ENCODE results near the gene PXMP4.

PXMP4 gene

DNA sequence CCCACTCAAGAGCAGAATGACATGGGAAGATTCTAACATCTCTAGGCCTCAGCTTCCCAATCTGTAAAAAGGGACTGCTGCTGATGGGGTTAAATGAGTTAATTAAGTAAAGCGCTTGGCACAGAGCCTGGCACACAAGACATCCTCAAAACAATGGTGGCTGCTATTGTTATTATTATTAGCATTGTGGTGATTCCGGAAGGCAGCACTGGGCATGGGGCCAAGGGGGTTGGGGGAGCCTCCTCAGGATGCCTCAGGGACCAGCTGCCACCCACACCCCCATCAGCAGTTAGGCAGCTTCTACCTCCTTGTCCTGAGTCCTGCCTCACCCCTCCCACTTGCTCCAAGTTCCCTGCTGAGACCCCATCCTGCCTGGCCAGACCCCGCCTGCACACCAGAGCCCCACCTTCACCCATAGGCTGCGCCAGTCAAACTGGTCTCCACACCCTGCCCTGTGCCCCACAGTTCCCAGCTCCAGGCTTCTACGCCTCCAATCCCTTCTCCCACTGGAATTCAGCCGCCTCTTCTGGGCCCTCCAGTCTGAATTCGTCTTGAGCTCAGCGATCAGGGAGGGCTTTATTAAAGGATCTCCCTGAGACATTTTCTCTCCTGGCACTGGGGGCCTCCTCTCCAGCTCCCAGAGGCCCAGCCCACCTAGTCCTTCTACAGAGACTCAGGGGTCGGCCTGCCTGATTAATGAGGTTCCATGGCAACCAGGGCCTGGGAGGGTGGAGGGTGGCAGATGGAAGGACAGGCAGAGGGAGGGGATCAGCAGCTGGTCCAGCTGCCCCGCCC is 35.4 kb downstream of the PXMP4 start:
- no peaks in the 10 kb centered on the region for H3K27me3 ChIP-seq (ENCODE audit: control insufficient read depth, insufficient read depth, low read length)
- H3K36me3 ChIP-seq (ENCODE audit: control insufficient read depth, insufficient read depth, low read length): no peaks in the 10 kb centered on the region
- TF ChIP-seq, protein P1, sequence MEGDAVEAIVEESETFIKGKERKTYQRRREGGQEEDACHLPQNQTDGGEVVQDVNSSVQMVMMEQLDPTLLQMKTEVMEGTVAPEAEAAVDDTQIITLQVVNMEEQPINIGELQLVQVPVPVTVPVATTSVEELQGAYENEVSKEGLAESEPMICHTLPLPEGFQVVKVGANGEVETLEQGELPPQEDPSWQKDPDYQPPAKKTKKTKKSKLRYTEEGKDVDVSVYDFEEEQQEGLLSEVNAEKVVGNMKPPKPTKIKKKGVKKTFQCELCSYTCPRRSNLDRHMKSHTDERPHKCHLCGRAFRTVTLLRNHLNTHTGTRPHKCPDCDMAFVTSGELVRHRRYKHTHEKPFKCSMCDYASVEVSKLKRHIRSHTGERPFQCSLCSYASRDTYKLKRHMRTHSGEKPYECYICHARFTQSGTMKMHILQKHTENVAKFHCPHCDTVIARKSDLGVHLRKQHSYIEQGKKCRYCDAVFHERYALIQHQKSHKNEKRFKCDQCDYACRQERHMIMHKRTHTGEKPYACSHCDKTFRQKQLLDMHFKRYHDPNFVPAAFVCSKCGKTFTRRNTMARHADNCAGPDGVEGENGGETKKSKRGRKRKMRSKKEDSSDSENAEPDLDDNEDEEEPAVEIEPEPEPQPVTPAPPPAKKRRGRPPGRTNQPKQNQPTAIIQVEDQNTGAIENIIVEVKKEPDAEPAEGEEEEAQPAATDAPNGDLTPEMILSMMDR (IDR thresholded peaks at IDR 0.05): no peak
- no peak overlapping the region for H3K27ac ChIP-seq
- peaks cover 8% of the 10 kb centered on the region for H3K4me1 ChIP-seq
- H3K4me2 ChIP-seq (ENCODE audit: low read length): no peak overlapping the region
- H3K9me3 ChIP-seq (ENCODE audit: control insufficient read depth, low read length): no peaks in the 10 kb centered on the region
- no peak overlapping the region for H2AFZ ChIP-seq
- no peak overlapping the region for H3K9ac ChIP-seq
- no peaks in the 10 kb centered on the region for H3K79me2 ChIP-seq
- H3K4me3 ChIP-seq (ENCODE audit: low read depth, low read length): no peak overlapping the region

DNA sequence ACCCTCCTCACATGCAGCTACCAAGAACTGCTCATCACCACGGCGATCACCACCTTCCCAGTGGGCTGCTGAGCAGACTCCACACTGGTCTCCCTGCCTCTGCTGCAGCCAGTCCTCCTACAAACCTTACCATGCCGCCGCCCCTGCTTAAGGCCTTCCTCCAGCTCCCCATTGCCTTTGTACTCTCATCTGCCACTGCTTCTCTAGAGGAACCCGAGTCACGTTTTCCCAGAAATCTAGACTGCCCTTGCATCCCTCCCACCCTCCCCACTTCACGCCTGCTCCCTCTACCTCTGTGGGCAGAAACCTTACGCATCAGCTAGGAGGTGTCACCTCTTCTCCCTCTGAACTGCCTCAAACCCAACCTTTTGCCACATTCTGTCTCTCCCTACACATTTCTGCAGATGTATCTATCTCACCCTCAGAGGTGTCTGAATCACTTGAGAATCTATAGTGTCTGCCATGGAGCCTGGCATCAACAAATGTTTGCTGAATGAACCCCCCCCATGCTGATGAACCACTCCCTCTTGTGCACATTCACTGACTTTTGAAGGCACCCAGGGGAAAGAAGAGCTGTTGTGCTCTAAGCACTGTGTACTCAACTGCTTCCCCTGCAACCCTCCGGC is 38.3 kb downstream of the PXMP4 start:
- Histone ChIP-seq H3K4me3 (ENCODE audit: low read depth, low read length) (no peak overlapping the region), H3K27me3 (ENCODE audit: control insufficient read depth, insufficient read depth, low read length) (no peaks in the 10 kb centered on the region), H3K9me3 (ENCODE audit: control insufficient read depth, low read length) (no peaks in the 10 kb centered on the region), H3K4me1 (peaks cover 5% of the 10 kb centered on the region), H3K79me2 (no peaks in the 10 kb centered on the region), H3K36me3 (ENCODE audit: control insufficient read depth, insufficient read depth, low read length) (no peaks in the 10 kb centered on the region), H3K4me2 (ENCODE audit: low read length) (no peak overlapping the region), H3K27ac (no peak overlapping the region), H2AFZ (no peak overlapping the region), H3K9ac (no peak overlapping the region)
- TF ChIP-seq, protein P1 (IDR thresholded peaks at IDR 0.05): no peak

DNA sequence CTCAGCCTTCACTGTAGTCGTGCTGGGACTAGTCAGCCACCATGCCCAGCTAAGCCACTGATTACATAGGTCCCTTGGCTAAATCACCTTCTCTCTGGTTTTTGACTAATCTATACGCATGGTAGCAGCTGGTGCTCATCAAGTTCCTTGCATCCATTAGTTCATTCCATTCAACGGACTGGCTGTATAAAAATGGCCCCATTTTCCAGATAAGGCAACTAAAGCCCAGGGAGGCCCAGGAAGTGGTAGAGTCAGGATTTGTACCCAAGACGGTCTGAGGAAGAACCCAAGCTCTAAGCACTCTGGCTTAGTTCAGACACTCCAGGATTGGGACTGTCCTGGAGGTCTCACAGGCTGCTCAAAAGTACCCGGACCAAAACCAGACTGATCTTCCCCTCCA is 38.8 kb downstream of the PXMP4 start:
- H3K27ac ChIP-seq: no peak overlapping the region
- H3K4me2 ChIP-seq (ENCODE audit: low read length): no peak overlapping the region
- H3K4me1 ChIP-seq: peaks cover 2% of the 10 kb centered on the region
- no peak overlapping the region for H3K9ac ChIP-seq
- H3K4me3 ChIP-seq (ENCODE audit: low read depth, low read length): no peak overlapping the region
- H3K9me3 ChIP-seq (ENCODE audit: control insufficient read depth, low read length): no peaks in the 10 kb centered on the region
- TF ChIP-seq, protein P1 (IDR thresholded peaks at IDR 0.05): no peak
- H3K27me3 ChIP-seq (ENCODE audit: control insufficient read depth, insufficient read depth, low read length): no peaks in the 10 kb centered on the region
- no peaks in the 10 kb centered on the region for H3K79me2 ChIP-seq
- no peaks in the 10 kb centered on the region for H3K36me3 ChIP-seq (ENCODE audit: control insufficient read depth, insufficient read depth, low read length)
- H2AFZ ChIP-seq: no peak overlapping the region

DNA sequence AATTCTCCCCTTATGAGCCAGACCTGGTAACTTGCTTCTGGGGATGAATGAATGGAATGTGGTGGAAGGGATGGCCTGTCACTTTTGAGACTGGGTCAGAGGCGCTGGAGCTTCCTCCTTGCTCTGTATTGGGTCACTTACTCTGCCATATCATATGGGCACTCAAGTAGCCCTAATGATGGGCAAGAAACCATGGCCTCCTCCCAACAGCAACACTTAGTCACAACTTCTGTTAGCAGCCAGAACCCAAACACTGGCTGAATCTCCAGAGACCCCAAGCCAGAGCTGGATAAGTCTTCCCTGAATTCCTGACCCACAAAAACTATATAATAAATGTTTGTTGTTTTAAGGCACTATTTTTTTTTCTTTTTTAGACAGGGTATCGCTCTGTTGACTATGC is 39.4 kb downstream of the PXMP4 start:
- TF ChIP-seq, protein P1 (IDR thresholded peaks at IDR 0.05): no peak
- H3K9me3 ChIP-seq (ENCODE audit: control insufficient read depth, low read length): no peaks in the 10 kb centered on the region
- H3K4me1 ChIP-seq: peaks cover 2% of the 10 kb centered on the region
- no peak overlapping the region for H3K27ac ChIP-seq
- H3K27me3 ChIP-seq (ENCODE audit: control insufficient read depth, insufficient read depth, low read length): no peaks in the 10 kb centered on the region
- no peak overlapping the region for H3K9ac ChIP-seq
- H3K36me3 ChIP-seq (ENCODE audit: control insufficient read depth, insufficient read depth, low read length): no peaks in the 10 kb centered on the region
- no peak overlapping the region for H2AFZ ChIP-seq
- no peaks in the 10 kb centered on the region for H3K79me2 ChIP-seq
- no peak overlapping the region for H3K4me2 ChIP-seq (ENCODE audit: low read length)
- H3K4me3 ChIP-seq (ENCODE audit: low read depth, low read length): no peak overlapping the region
